Measurements from ENCODE around the gene SDF4.
A peak's percentile ranks its signal among the peaks of the same experiment; 100 is the strongest.
"Not testable (repeated sequence)": the region's sequence is repeated elsewhere in the genome, so short reads cannot be mapped to it uniquely, and the experiment has no call there.

Gene SDF4

DNA sequence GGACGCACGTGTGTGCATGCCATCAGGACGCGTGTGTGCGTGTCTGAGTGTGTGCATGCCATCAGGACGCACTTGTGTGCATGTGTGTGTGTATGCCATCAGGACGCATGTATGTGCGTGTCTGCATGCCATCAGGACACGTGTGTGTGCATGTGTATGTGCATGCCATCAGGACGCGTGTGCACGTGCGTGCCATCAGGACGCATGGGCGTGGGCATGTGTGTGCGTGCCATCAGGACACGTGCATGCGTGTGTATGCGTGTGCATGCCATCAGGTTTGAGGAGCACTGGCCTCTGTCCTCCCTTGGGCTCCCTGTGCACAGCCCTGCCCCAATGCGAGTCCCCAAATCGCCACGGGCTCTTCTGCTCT lies 27.3 kb upstream of the SDF4 start:
- no peak for DNase-seq

DNA sequence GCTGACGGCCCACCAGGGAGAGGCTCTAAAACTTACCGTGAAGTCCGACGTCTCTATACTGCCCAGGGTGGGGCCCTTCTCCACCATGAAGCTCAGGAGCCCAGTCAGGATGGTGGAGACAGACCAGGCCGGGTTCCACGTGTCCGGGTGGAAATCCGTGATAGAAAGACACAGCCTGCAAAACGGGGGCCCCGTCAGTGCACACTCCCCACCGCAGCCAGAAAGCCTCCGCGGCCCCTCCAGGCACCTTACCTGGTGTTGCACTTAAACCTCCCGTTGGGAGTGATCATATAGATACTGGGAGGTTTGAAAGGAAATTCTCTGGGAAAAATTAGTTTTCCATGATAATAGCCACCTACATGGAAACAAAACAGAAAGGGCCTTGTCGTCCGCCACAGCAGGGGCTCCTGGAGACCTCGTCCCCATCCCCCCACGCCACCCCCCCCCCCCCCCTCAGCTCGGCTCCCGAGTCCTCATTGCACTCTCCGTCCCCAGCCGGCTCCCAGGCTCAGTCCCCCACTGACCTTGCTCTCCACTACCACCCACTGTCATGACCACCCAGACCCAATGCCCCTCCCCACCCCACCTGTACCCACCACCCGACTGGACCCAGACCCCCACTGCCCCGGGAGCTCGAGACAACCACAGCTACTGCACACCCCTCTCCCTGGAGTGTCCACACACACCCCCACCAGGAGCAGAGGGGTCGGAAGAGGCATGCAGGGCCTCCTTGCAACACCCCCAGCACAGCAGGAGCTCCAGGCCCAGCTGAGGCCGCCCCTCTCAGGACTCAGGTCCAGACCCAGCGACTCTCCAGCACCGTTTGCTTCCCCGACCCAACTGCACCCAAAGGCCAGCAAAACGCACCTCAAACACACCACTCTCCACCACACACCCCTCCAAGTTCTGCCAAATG lies 25.4 kb upstream of the SDF4 start:
- no peak for DNase-seq

DNA sequence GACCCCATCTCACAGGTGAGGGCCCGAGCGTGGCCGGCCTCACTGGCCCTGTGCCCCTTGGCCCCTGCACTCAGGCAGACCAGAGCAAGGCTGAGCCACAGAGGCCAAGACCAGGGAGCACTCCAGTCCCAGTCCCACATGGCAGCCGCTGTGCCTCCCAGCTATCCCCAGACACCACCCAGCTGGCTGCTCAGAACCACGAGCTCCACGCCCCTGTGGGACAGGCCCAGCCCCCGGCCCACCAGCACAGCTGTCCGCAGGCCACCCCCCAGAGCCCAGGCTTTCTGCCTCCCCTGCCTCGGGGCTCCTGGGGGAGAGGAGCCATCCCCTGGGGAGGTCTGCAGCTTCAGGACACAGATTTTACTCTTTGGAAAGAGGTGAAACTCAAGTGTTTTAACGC lies 23.8 kb upstream of the SDF4 start:
- no peak for DNase-seq

DNA sequence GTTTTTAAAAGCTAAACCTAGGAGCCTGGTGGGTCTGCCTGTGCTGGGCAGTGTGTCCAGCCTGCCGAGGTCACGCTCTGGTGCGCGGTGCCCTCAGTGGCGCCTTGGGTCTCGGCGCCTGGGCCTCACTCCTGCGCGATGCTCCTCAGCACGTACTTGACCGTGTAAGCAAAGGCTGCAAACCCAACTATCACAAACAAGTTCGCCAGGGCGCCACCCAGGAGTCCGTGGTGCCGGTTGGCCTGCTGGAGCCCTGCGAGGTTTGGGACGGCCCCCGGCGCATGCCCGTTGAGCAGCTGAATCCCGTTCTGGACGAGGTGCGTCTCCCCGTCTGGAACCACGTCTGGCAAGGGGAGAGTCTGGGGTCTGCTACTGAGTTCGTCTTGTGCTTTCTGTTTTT lies 23.3 kb upstream of the SDF4 start:
- DNase-seq, result no peak

DNA sequence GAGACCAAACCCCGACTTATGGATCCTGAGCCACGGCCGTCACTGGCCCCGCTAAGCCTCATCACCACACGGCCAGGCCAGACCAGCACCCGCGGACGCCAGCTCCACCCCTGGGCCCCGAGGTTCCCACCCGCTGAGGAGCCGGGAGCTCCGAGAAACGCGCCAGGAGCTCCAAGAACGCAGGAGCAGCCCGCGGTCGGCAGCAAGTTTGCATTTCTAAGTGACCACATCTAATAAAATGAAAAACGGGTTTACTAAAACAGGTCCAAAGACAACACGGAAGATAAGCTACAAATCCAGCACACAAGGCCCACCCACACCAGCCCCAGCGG lies 22.8 kb upstream of the SDF4 start:
- DNase-seq, result no peak

DNA sequence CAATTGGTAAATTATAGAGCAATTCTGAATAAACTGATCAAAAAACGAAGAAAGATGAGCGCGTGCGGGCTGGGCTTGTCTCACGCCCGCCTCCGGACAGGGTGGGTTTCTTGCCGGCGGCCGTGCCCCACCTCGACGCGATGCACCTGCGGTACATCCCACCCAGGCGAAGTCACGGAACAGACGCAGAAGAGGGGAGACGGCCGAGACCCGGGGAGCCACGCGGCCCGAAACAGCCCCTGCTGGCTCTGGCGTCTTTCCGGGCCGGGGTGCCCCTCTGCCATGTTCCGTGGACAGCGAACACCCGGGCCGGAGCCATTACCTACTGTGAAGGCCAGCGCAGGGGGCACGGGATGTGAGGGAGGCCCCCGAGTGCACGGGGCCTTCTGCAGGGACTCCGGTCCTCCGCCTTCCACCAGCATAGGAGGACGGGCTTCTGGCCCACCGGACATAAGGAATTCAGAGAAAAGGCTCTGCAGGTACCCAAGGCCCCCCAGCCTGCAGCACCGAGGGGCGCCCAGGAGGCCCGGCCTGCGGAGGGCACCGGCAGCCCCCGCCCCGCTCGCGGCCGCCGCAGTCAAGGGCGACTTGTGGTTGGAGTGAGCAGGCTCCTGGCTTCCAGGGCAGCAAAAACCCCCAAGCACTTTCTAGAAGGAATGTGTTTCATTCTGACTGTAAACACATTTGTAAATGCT lies 22.3 kb upstream of the SDF4 start:
- no peak for DNase-seq

DNA sequence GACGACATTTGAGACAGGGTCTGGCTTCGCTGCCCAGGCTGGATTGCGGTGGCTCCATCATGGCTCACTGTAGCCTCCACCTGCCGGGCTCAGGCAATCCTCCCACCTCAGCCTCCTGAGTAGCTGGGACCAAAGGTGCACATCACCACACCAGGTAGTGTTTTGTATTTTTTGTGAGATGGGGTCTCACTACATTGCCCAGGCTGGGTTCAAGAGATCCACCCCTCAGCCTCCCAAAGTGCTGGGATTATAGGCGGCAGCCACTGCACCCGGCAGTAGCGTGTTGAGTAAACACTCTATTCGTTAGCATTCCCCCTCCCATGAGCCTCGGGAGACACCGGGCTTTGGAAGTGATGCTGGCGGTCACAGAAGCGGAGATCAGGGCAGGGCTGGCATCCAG lies 21.5 kb upstream of the SDF4 start:
- no peak for DNase-seq

DNA sequence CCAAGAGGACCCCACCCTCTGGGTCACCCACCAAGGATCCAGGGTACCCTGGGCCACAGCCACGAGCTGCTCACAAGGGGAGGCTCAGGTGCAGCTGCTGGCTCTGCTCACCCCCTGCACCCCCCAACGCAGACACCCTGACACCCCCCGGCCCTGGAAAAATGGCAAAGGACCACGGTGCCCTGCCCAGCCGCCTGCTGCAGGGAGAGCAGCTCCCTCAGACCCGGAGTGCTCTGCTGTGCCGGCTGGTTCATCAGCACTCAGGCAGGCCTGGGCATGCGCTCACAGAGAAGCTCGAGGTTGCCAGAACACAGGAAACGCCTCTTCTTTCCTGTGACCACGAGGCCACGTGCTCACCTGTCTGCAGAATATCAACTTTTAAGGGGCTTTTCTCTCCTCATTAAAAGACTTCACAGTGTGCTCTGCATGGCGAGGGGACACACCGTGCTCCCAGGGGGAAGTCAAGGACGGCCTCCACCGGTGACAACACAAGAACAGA lies 19.0 kb upstream of the SDF4 start:
- DNase-seq, result peak in 1 of 2 experiments; percentile 76

DNA sequence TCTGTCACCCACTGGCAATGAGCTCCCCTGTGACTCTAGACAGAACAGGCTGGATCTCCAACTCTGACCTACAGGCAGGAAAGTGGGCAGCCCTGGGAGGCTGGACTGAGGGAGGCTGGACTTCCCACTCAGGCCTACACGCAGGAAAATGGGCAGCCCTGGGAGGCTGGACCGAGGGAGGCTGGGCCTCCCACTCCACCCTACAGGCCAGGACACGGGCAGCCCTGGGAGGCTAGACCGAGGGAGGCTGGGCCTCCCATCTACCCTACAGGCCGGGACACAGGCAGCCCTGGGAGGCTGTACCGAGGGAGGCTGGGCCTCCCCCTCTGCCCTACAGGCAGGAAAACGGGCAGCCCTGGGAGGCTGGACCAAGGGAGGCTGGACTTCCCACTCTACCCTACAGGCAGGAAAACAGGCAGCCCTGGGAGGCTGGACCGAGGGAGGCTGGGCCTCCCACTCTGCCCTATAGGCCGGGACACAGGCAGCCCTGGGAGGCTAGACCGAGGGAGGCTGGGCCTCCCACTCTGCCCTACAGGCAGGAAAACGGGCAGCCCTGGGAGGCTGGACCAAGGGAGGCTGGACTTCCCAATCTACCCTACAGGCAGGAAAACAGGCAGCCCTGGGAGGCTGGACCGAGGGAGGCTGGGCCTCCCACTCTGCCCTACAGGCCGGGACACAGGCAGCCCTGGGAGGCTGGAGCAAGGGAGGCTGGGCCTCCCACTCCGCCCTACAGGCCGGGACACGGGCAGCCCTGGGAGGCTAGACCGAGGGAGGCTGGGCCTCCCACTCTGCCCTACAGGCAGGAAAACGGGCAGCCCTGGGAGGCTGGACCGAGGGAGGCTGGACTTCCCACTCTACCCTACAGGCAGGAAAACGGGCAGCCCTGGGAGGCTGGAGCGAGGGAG lies 16.5 kb upstream of the SDF4 start:
- DNase-seq, result not testable (repeated sequence)

DNA sequence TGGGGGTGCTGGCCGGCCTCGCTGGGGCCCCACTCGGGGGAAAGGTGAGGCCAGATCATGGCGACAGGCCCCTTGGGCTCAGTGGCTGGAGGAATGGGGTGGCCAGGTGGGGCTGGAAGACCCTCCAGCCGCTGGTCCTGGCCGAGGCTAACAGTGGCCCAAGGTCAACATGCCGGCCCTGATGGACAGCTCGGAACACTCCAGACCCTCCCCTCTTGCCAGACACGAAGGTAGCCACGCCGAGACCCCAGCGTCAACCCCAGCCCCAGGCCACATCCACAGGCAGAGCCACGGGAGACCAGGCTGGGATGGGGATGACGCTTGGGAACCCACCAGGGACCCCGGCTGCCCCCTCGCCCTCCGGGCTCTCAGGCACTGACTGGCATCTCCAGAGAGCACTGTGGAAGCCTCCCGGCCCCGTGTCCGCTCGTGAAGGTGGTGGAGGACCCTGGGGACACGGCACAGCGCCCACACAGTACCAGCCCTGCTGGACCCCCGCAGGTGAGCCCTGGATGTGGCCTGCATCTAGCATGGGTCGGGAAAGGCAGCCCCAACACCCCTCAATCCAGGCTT lies 15.6 kb upstream of the SDF4 start:
- DNase-seq, result no peak

DNA sequence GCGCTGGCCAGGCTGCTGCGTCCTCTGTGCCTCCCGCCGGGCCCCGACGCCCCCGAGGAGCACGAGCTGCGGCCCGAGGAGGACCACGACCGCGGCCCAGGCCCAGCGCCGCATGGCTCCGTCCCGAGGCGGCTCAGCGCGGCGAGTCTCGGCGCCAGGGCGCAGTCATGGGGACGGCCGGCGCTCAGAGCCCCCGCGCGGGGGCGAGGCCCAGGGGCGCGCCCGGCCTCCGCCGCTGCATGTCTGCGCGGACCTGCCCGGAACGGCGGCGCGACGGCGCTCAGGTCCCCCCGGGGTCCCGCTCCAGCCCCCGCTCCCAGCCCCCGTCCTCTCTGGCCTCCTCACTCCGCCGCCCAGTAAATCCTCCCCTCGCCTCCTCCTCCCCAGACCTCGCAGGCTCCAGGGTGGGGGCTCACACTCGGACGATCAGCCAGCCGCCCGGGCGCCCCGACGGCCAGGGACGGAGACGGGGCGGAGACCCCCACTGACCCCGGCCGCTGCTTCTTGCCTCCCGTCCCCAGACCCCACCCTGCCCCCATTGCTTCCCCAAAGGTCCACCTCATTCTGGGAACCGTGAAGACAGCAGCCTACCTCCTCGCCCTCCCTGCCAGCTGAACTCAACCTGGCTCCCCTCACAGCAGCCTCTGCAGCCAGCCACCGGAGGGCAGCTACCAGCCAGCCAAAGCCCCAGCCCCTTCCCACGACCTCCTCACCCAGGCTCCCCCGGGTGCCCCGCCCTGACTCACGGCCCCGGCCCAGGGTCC lies 15.0 kb upstream of the SDF4 start, which contains the start of gene C1QTNF12:
Gene C1QTNF12, minus strand, starts transcription at position 146 of the 764 bp plus-strand sequence. Its CDS starts 32 bp downstream, at position 114.
- DNase-seq, result peak in 1 of 2 experiments; percentile 57

DNA sequence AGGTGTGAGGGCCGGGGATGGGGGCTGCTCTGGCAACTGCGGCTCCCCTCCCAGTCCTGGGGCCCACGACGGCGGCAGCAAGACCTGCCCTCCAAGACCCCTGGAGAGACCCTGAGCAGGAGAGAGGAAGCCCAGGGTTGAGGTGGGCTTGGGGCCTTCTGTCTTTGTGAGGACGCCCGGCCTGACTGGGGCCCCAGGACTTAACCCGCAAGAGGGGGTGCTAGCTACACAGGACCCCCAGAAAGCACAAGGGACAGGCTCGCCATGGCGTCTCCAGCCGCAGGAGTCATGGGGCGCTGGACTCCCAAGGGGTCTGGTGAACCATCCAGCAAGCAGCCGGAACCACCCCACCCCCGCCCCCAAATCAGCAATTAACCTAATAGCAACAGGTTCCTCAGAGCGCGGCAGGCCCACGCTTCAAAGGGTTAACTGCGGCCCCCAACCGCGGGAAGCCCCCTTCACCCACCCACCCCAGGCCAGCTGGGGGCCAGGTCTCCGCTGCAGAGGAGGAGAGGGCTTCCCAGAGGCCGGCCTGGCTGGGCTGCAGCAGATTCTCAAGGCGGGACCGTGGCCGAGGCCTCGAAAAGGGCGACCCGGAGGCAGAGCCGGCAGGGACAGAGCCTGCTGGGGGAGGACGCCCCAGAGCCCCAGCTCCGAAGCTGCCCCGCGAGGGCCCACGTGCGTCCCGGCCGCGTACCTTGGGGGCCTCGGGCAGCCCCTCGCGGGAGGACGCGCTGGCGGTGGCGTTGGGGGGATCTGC lies 14.2 kb upstream of the SDF4 start:
- no peak for DNase-seq

DNA sequence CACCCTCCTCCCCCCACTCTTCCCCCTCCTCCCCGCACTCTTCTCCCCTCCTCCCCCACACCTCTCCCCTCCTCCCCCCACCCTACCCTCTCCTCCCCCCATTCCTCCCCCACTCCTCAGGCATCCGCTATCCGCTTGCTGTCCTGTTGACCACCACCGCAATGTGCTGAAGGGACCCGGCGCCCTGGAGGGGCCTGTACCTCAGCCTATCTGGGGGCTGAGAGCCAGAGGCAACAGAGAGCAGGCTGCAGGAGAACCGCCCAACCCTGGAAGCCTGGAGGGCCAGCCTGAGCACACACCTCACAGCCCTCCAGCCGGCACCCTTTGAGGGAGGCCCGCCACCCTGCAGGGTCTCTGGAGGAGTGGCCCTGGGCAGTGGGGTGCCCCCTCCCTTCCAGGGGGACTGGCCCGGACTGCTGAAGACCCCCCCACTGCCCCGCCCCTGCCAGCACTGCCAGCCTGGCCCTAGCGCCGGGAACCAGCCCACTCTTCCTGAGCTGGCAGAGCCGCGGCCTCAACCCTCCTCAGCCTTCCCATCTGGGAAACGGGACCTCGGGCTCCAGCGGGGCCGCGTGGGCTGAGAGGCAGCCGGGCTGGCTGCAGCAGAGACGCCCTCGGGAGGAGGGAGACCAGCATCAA lies 13.5 kb upstream of the SDF4 start:
- DNase-seq, result no peak

DNA sequence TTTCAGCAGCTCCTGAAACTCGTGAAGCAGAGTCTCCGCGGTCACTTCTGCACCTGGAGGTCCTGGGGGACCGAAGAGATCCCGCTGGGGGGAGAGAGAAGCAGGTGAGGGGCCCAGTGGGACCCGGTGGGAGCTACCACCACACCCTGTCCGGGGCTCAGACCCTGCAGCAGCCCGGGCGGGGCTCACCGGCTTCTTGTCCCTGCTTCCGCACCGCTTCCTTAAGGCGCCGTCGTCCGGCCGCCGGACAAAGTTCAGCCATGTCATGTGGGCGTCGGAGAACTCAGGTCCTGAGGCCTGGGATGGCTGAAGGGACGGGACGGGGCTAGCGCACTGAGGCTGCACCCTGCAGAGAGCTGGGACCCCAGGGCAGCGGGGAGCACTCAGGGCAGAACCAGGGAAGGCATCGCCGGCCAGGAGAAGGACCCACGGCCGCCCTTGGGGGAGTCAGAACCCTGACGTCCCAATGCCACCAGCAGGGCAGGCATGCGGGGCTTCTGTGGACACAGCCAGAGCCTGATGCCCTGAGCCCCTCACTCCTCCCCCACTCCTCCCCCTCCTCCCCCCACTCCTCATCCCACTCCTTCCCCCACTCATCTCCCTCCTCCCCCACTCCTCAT lies 12.5 kb upstream of the SDF4 start:
- DNase-seq, result no peak

DNA sequence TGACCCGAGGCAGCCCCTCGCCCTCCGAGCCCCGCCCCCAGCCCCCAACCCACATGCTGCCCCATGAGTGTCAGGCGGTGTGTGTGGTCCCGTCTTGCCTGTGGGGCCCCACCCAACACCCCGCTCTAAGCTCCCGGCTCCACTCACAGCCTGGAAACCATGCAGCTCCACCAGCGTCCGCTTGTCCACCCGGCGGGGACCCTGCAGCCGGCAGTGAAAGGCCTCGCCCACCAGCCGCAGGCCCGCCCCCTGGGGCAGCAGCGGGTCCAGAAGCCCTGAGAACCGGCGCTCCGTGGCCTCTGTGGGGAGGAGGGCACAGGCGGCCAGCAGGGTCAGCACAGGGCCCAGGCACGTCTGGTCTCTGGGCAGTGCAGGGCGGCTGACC lies 12.0 kb upstream of the SDF4 start:
- no peak for DNase-seq

DNA sequence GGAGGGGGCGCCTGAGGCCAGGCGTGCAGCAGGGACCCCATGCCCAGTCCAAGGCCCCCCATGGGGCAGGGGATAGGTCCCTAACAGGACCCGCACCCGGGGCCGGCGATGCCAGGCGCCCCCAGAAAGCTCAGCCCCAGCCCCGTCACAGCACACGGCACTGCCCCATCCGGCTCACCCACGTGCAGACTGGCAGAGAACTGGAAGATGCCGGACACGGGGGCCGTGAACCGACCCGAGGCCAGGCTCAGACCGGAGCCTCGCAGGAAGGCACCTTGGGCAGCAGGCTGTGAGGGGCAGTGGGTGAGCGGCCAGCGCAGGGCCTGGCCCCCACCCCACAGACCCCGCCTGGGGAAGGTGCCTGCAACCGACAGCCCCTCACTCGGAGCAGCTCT lies 11.5 kb upstream of the SDF4 start:
- no peak for DNase-seq

DNA sequence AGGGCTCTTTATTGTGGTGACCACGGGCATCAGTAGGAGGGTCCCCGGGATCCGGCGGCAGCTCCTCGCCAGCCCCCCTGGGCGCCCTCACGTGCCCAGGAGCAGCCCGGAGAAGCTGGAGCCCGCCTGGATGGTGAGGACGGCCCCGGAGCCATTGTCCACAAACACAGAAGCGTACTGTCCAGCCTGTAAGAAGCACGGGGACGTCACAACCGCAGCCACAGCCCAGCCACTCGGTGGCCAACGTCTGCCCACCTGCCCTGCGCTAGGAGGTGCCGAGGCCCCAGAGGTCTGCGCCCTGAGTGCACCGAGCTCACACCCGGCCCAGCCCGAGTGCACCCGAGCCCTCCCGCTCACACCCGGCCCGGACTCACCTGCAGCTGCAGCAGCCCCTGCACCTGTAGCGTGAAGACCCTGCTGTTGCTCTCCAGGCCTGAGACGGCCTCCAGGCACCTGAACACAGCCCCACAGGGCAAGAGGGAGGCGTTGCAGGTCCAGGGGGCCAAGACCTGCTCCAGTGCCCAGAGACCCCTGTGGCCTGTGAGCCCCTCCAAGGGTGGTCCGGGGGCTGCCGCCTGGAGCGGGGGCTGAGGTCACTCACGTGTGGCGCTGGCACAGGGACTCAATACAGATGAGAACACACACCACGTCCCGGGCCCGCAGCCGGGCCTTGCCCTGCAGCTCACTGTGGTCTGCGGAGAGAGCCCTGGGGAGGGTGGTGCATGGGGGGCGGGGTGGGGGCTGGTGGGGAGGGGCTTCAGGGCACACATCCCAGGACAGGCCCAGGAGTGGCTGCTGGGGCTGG lies 10.9 kb upstream of the SDF4 start:
- no peak for DNase-seq

DNA sequence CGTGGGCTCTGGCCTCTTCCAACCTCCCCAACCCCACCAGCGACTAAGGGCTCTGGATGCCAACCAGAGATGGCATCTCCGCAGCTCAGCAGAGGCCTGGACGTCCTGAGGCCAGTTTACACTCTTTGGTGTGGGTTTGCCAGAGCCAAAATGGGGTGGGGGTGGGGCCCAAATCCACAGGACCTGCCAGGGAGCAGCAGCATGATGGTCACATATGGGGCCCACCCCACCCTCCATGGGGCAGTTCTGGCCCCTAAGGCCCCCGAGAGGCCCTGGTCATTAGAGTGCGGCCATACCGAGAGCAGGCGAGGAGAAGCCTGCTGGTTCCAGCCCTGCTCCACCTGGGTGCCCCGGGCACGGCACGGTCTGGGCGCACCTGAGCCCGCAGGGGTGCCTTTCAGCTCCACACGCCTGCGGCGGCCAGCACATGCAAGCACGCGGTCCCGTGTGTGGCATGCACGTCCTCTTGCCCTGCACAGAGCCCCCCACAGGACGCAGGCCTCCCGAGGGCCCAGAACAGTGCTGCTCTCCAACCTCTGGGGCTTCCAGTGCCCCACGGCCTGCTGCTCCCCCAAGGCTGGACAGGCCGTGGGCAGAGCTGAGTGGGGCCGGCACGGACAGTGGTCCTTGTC lies 9.9 kb upstream of the SDF4 start:
- DNase-seq, result no peak
